ENCODE measurements around the gene CYP4B1.

The CYP4B1 gene

DNA sequence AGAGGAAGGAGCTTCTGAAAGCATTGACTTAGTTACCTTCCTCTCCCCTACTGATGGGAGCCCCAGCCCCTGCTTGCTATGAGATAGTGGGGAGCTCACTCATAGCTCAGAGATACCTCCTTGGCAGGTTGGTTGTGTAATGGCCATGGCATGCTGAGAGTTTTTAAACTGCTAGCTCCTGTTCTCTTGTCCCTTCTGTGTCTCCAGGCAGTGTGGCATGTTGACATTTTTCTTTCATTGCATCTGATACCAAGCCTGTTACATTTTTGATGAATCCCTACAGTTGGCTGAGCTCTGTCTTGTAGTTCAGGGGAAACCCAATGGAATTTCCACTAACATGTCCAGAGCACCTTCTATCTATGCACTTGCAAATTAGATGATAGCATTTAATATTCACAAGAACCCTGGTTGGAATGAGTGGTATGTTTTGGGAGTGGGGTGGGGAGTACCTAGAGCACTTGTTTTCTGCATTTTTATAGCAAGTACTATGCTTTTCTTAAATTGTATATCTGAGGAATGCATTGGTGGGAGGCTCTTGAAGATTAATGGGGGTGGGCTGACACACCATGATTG, 40.8 kb upstream of the CYP4B1 start:
- Histone ChIP-seq H3K4me2 (ENCODE audit: low read depth, low read length, poor library complexity, severe bottlenecking) (no peak overlapping the region), H3K36me3 (ENCODE audit: low read length) (no peaks in the 10 kb centered on the region), H3K9ac (ENCODE audit: low read length) (no peak overlapping the region), H3K27ac (ENCODE audit: low read depth, low read length) (no peak overlapping the region), H3K4me3 (ENCODE audit: insufficient read depth, low read length, poor library complexity, severe bottlenecking) (no peak overlapping the region), H3K79me2 (ENCODE audit: insufficient read depth, low read length) (no peaks in the 10 kb centered on the region), H4K20me1 (ENCODE audit: low read depth, low read length) (no peaks in the 10 kb centered on the region), H3F3A (ENCODE audit: insufficient read depth) (no peaks in the 10 kb centered on the region), H3K27me3 (ENCODE audit: low read length) (no peaks in the 10 kb centered on the region), H3K9me2 (replicated peaks; ENCODE audit: insufficient read depth, low read length) (no peaks in the 10 kb centered on the region), H2AFZ (ENCODE audit: low read depth, low read length, severe bottlenecking) (no peak overlapping the region), H3K9me3 (ENCODE audit: insufficient read depth, low read length) (no peaks in the 10 kb centered on the region)
- TF ChIP-seq EZH2phosphoT487 (conservative IDR thresholded peaks at IDR 0.05; ENCODE audit: low read length), result no peak
- TF ChIP-seq, protein P1, sequence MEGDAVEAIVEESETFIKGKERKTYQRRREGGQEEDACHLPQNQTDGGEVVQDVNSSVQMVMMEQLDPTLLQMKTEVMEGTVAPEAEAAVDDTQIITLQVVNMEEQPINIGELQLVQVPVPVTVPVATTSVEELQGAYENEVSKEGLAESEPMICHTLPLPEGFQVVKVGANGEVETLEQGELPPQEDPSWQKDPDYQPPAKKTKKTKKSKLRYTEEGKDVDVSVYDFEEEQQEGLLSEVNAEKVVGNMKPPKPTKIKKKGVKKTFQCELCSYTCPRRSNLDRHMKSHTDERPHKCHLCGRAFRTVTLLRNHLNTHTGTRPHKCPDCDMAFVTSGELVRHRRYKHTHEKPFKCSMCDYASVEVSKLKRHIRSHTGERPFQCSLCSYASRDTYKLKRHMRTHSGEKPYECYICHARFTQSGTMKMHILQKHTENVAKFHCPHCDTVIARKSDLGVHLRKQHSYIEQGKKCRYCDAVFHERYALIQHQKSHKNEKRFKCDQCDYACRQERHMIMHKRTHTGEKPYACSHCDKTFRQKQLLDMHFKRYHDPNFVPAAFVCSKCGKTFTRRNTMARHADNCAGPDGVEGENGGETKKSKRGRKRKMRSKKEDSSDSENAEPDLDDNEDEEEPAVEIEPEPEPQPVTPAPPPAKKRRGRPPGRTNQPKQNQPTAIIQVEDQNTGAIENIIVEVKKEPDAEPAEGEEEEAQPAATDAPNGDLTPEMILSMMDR (IDR thresholded peaks at IDR 0.05; ENCODE audit: insufficient read depth, low read length, poor library complexity, severe bottlenecking), result no peak

DNA sequence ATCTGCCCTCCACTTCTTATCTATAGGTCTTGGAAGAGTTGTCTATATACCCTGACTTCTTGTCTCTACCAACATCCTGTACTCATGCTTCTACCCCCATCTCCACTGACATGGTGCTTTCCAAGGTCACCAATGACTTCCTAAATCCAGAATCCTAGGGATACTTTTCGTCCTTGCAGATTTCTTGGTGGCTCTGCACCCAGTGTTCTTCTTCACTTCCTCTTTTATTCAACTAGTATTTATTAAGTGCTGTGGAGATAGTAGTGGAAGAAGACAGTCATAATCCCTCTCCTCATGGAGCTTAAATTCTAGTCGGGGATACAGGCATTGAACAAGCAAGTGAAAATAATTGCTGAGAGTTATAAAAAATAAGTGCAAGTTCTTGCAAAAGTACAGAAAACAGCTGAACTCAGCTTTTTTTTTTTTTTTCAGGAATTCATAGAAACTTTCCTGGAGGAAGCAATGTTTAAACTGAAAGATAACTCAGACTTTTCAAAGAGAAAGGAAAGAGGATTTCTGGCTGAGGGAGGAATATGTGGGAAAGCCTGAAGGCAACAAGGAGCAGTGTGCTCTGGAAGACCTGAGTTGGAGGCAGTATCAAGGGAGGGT, 38.2 kb upstream of the CYP4B1 start:
- no peak overlapping the region for H2AFZ ChIP-seq (ENCODE audit: low read depth, low read length, severe bottlenecking)
- no peaks in the 10 kb centered on the region for H4K20me1 ChIP-seq (ENCODE audit: low read depth, low read length)
- H3F3A ChIP-seq (ENCODE audit: insufficient read depth), result no peaks in the 10 kb centered on the region
- no peak overlapping the region for H3K27ac ChIP-seq (ENCODE audit: low read depth, low read length)
- no peak overlapping the region for H3K4me2 ChIP-seq (ENCODE audit: low read depth, low read length, poor library complexity, severe bottlenecking)
- H3K27me3 ChIP-seq (ENCODE audit: low read length), result no peaks in the 10 kb centered on the region
- H3K9me2 ChIP-seq (replicated peaks; ENCODE audit: insufficient read depth, low read length), result no peaks in the 10 kb centered on the region
- no peaks in the 10 kb centered on the region for H3K9me3 ChIP-seq (ENCODE audit: insufficient read depth, low read length)
- no peak overlapping the region for H3K9ac ChIP-seq (ENCODE audit: low read length)
- no peak overlapping the region for H3K4me3 ChIP-seq (ENCODE audit: insufficient read depth, low read length, poor library complexity, severe bottlenecking)
- no peaks in the 10 kb centered on the region for H3K36me3 ChIP-seq (ENCODE audit: low read length)
- no peak for TF ChIP-seq EZH2phosphoT487 (conservative IDR thresholded peaks at IDR 0.05; ENCODE audit: low read length)
- TF ChIP-seq, protein P1 (IDR thresholded peaks at IDR 0.05; ENCODE audit: insufficient read depth, low read length, poor library complexity, severe bottlenecking), result no peak
- no peaks in the 10 kb centered on the region for H3K79me2 ChIP-seq (ENCODE audit: insufficient read depth, low read length)

DNA sequence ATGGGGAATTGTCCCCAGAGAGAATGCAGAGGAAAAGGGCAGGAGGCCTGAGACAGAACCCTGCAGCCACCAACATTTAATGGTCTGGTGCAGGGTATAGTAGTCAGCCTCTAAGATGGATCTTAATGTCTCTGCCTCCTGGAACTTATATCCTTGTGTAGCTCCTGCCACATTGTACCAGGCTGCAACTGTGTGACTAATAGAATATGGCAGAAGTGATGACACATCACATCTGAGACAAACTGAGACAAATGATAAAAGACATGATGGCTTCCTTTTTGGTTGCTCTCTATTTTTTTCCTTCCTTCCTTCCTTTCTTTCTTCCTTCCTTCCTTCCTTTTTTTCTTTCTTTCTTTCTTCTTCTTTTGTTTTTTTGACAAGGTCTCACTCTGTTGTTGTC, 37.1 kb upstream of the CYP4B1 start:
- Histone ChIP-seq H3F3A (ENCODE audit: insufficient read depth) (no peaks in the 10 kb centered on the region), H4K20me1 (ENCODE audit: low read depth, low read length) (no peaks in the 10 kb centered on the region), H3K27me3 (ENCODE audit: low read length) (no peaks in the 10 kb centered on the region)

More for the DNA sequence above, 37.1 kb upstream of the CYP4B1 start:
- Histone ChIP-seq H3K4me3 (ENCODE audit: insufficient read depth, low read length, poor library complexity, severe bottlenecking) (no peak overlapping the region), H3K4me2 (ENCODE audit: low read depth, low read length, poor library complexity, severe bottlenecking) (no peak overlapping the region), H3K79me2 (ENCODE audit: insufficient read depth, low read length) (no peaks in the 10 kb centered on the region), H3K27ac (ENCODE audit: low read depth, low read length) (no peak overlapping the region), H2AFZ (ENCODE audit: low read depth, low read length, severe bottlenecking) (no peak overlapping the region), H3K9me2 (replicated peaks; ENCODE audit: insufficient read depth, low read length) (no peaks in the 10 kb centered on the region), H3K36me3 (ENCODE audit: low read length) (no peaks in the 10 kb centered on the region), H3K9me3 (ENCODE audit: insufficient read depth, low read length) (no peaks in the 10 kb centered on the region), H3K9ac (ENCODE audit: low read length) (no peak overlapping the region)
- TF ChIP-seq EZH2phosphoT487 (conservative IDR thresholded peaks at IDR 0.05; ENCODE audit: low read length), result no peak
- TF ChIP-seq, protein P1 (IDR thresholded peaks at IDR 0.05; ENCODE audit: insufficient read depth, low read length, poor library complexity, severe bottlenecking), result no peak

All from SU-DHL-6 (cell line).